A204.1 (cell line): ENCODE results near the gene SLC66A2.

ENCODE experiments used
- FAIRE-seq: peaks from 2 replicates; lab custom pipeline; 2012; peaks lifted over from hg19 to GRCh38; lab: Jason Lieb, UNC

The SLC66A2 gene

GRCh38 chr18:79917169-79917852 is 34.1 kb downstream of the SLC66A2 start:
- FAIRE-seq = no peak

- no peak for FAIRE-seq
These were observed 34.8 kb downstream of the SLC66A2 start for GRCh38 chr18:79916546-79917168.

- no peak for FAIRE-seq
These were observed 35.3 kb downstream of the SLC66A2 start for GRCh38 chr18:79916128-79916494.

GRCh38 chr18:79915161-79916127 is 36.0 kb downstream of the SLC66A2 start:
- FAIRE-seq = no peak

- no peak for FAIRE-seq
These were observed 36.8 kb downstream of the SLC66A2 start for GRCh38 chr18:79914614-79915160.

GRCh38 chr18:79912994-79913831 is 38.2 kb downstream of the SLC66A2 start:
- no peak for FAIRE-seq

- FAIRE-seq = no peak
These were observed 39.0 kb downstream of the SLC66A2 start for GRCh38 chr18:79912409-79912991.

- FAIRE-seq = no peak
These were observed 39.8 kb downstream of the SLC66A2 start for GRCh38 chr18:79911344-79912270.

- no peak for FAIRE-seq
These were observed 40.7 kb downstream of the SLC66A2 start for GRCh38 chr18:79910563-79911343.

- FAIRE-seq = no peak
These were observed 44.7 kb downstream of the SLC66A2 start for GRCh38 chr18:79906706-79907105.

- no peak for FAIRE-seq
These were observed 45.5 kb downstream of the SLC66A2 start for GRCh38 chr18:79905993-79906392.

- no peak for FAIRE-seq
These were observed 46.0 kb downstream of the SLC66A2 start for GRCh38 chr18:79905389-79905911.

- FAIRE-seq = no peak
These were observed 46.9 kb downstream of the SLC66A2 start for GRCh38 chr18:79904357-79905147.

GRCh38 chr18:79903787-79904356 is 47.6 kb downstream of the SLC66A2 start:
- no peak for FAIRE-seq

GRCh38 chr18:79903071-79903635 is 48.3 kb downstream of the SLC66A2 start:
- no peak for FAIRE-seq

- FAIRE-seq = no peak
These were observed 48.8 kb downstream of the SLC66A2 start for GRCh38 chr18:79902640-79903039.

GRCh38 chr18:79902075-79902474 is 49.4 kb downstream of the SLC66A2 start:
- no peak for FAIRE-seq

- FAIRE-seq = no peak
These were observed 49.8 kb downstream of the SLC66A2 start for GRCh38 chr18:79901665-79902064.
